Neural cell (in vitro differentiated cells): ENCODE data around the gene ZIM2. TPM values are rescaled to one million over a fixed set of nuclear protein-coding genes. Genes with fewer than 3 reads are reported as not detected.

ENCODE experiments used
- H2AFZ ChIP-seq: fragments of 200-600, 300-800 bp; sonication (generic), shearing (Covaris generic); 2 replicates; pipeline ENCODE4 v1.6.0; 2014; ENCODE audit warnings: low read depth, mild to moderate bottlenecking, antibody characterized with exemption, low read length, moderate library complexity
- H3F3A ChIP-seq: fragments of 200-600 bp; shearing (Covaris generic); 2 replicates; pipeline ENCODE4 v1.6.1; 2016; ENCODE audit warnings: mild to moderate bottlenecking, moderate library complexity, mixed read lengths, antibody characterized with exemption, low read length; ENCODE audit not compliant: insufficient read depth, poor library complexity, severe bottlenecking
- H3K27ac ChIP-seq: fragments of 200-600, 300-800 bp; sonication (generic), shearing (Covaris generic); 2 replicates; pipeline ENCODE4 v1.5.1; 2014; ENCODE audit warnings: mild to moderate bottlenecking, low read length, moderate library complexity
- H3K27me3 ChIP-seq: fragments of 300-800, 200-600 bp; sonication (generic), shearing (Covaris generic); 2 replicates; pipeline ENCODE4 v1.6.0; 2014; ENCODE audit warnings: mild to moderate bottlenecking, low read depth, low read length, moderate library complexity; ENCODE audit not compliant: insufficient read depth
- H3K36me3 ChIP-seq: fragments of 300-800, 200-600 bp; sonication (generic), shearing (Covaris generic); 2 replicates; pipeline ENCODE4 v1.5.1; 2014; ENCODE audit warnings: mild to moderate bottlenecking, antibody characterized with exemption, low read length, moderate library complexity; ENCODE audit not compliant: insufficient read depth
- H3K4me2 ChIP-seq: fragments of 300-800, 200-600 bp; sonication (generic), shearing (Covaris generic); 2 replicates; pipeline ENCODE4 v1.6.0; 2014; ENCODE audit warnings: mild to moderate bottlenecking, low read length
- H3K4me3 ChIP-seq: fragments of 300-800, 200-600 bp; sonication (generic), shearing (Covaris generic); 2 replicates; pipeline ENCODE4 v1.5.1; 2014; ENCODE audit warnings: mild to moderate bottlenecking, low read length, moderate library complexity
- H3K79me2 ChIP-seq: fragments of 200-600 bp; shearing (Covaris generic); replicated peaks from 2 replicates; pipeline ENCODE4 v1.6.0; 2014; ENCODE audit warnings: mild to moderate bottlenecking, low read length, moderate library complexity; ENCODE audit not compliant: insufficient read depth
- H3K9ac ChIP-seq: fragments of 300-800, 200-600 bp; sonication (generic), shearing (Covaris generic); 2 replicates; pipeline ENCODE4 v1.6.1; 2016; ENCODE audit warnings: mild to moderate bottlenecking, low read length, mixed read lengths
- H3K9me2 ChIP-seq: fragments of 200-600 bp; shearing (Covaris generic); 2 replicates; pipeline ENCODE4 v1.6.1; 2016; ENCODE audit warnings: mild to moderate bottlenecking, low read length, mixed read lengths; ENCODE audit not compliant: insufficient read depth
- H3K9me3 ChIP-seq: fragments of 200-600, 300-800 bp; sonication (generic), shearing (Covaris generic); 2 replicates; pipeline ENCODE4 v1.6.1; 2016; ENCODE audit warnings: mild to moderate bottlenecking, mixed run types, low read length, moderate library complexity, mixed read lengths
- H4K20me1 ChIP-seq: fragments of 200-600 bp; shearing (Covaris generic); 2 replicates; pipeline ENCODE4 v1.6.1; 2016; ENCODE audit warnings: mild to moderate bottlenecking, mixed run types; ENCODE audit not compliant: insufficient read depth
- CTCF ChIP-seq: fragments of 450-650 bp; IDR thresholded peaks from 2 replicates; pipeline ENCODE4 v1.5.1; 2014; ENCODE audit warnings: antibody characterized with exemption, mild to moderate bottlenecking, moderate library complexity; ENCODE audit not compliant: poor library complexity, severe bottlenecking
- EP300 ChIP-seq: fragments of 450-650 bp; conservative IDR thresholded peaks from 2 replicates; pipeline ENCODE4 v1.6.1; 2014; ENCODE audit warnings: antibody characterized with exemption, mild to moderate bottlenecking, moderate library complexity; ENCODE audit not compliant: poor library complexity, severe bottlenecking
- EZH2 ChIP-seq: fragments of 200-600, 300-800 bp; shearing (Covaris generic), sonication (generic); IDR thresholded peaks from 2 replicates; pipeline ENCODE4 v1.6.1; 2014; ENCODE audit warnings: antibody characterized with exemption, low read length, borderline replicate concordance, mild to moderate bottlenecking; ENCODE audit not compliant: insufficient read depth, poor library complexity, severe bottlenecking
- MXI1 ChIP-seq: fragments of 450-650 bp; conservative IDR thresholded peaks from 2 replicates; pipeline ENCODE4 v1.6.1; 2014; ENCODE audit warnings: antibody characterized with exemption, mild to moderate bottlenecking; ENCODE audit not compliant: poor library complexity, severe bottlenecking
- POLR2AphosphoS5 ChIP-seq: IDR thresholded peaks from 2 replicates; pipeline ENCODE4 v1.6.1; 2012
- RAD21 ChIP-seq: fragments of 450-650 bp; conservative IDR thresholded peaks from 2 replicates; pipeline ENCODE4 v1.6.1; 2014; ENCODE audit warnings: antibody characterized with exemption, mild to moderate bottlenecking, moderate library complexity
- REST ChIP-seq: IDR thresholded peaks from 2 replicates; pipeline ENCODE4 v1.6.1; 2012; ENCODE audit warnings: borderline replicate concordance
- SMC3 ChIP-seq: fragments of 450-650 bp; conservative IDR thresholded peaks from 2 replicates; pipeline ENCODE4 v1.6.1; 2014; ENCODE audit warnings: antibody characterized with exemption, mild to moderate bottlenecking, moderate library complexity; ENCODE audit not compliant: poor library complexity
- TAF1 ChIP-seq: IDR thresholded peaks from 2 replicates; pipeline ENCODE4 v1.6.1; 2012; ENCODE audit warnings: low read depth
- polyA plus RNA-seq: library from polyadenylated mRNA; depleted of rRNA; stranded (reverse); fragments of >200 nt; gene quantifications from 2 replicates; pipeline ENCODE4 v1.2.3, GENCODE V29; 2014

ZIM2 gene
- polyA plus RNA-seq, 1 donor from 2014 or later: not detected

- Histone ChIP-seq H3F3A (no peaks in the 10 kb centered on the region), H2AFZ (no peak overlapping the region), H4K20me1 (no peaks in the 10 kb centered on the region), H3K4me3 (no peak overlapping the region), H3K36me3 (no peaks in the 10 kb centered on the region), H3K4me2 (no peak overlapping the region), H3K27me3 (no peaks in the 10 kb centered on the region), H3K9me2 (no peaks in the 10 kb centered on the region), H3K79me2 (no peaks in the 10 kb centered on the region), H3K9me3 (peaks cover 25% of the 10 kb centered on the region), H3K27ac (no peak overlapping the region), H3K9ac (no peak overlapping the region)
- TF ChIP-seq MXI1 (no peak), EZH2 (no peak), TAF1 (no peak), CTCF (no peak), REST (no peak), EP300 (no peak), RAD21 (no peak), SMC3 (no peak), POLR2AphosphoS5 (no peak)
Observed at GRCh38 chr19:56834564-56835375, 5.8 kb downstream of the ZIM2 start.

- H3K27me3 ChIP-seq: no peaks in the 10 kb centered on the region
- no peaks in the 10 kb centered on the region for H4K20me1 ChIP-seq
- H3K36me3 ChIP-seq: no peaks in the 10 kb centered on the region
- no peaks in the 10 kb centered on the region for H3K79me2 ChIP-seq
- no peak overlapping the region for H3K4me2 ChIP-seq
- H2AFZ ChIP-seq: no peak overlapping the region
- H3K9ac ChIP-seq: no peak overlapping the region
- peaks cover 12% of the 10 kb centered on the region for H3K9me3 ChIP-seq
- H3K27ac ChIP-seq: no peak overlapping the region
- H3F3A ChIP-seq: no peaks in the 10 kb centered on the region
- H3K4me3 ChIP-seq: no peak overlapping the region
- H3K9me2 ChIP-seq: no peaks in the 10 kb centered on the region
- TF ChIP-seq RAD21 (no peak), SMC3 (no peak), POLR2AphosphoS5 (no peak), REST (no peak), MXI1 (no peak), EZH2 (no peak), TAF1 (no peak), EP300 (no peak), CTCF (no peak)
Observed at GRCh38 chr19:56832352-56832928, 8.1 kb downstream of the ZIM2 start.
